GM23248 (cell line): ENCODE measurements around the gene SFT2D3. TPM values are rescaled to one million over a fixed set of nuclear protein-coding genes. Genes with fewer than 3 reads are reported as not detected.

Experiments
- DNase-seq: peaks from one replicate; pipeline ENCODE4 v3.0.0-alpha.2; 2015
- H2AFZ ChIP-seq: fragments of 200-600 bp; sonication (generic); 2 replicates; pipeline ENCODE4 v1.6.1; 2016; ENCODE audit warnings: antibody characterized with exemption
- H3F3A ChIP-seq: fragments of 200-600 bp; sonication (generic); 2 replicates; pipeline ENCODE4 v1.6.1; 2016; ENCODE audit warnings: mild to moderate bottlenecking, antibody characterized with exemption, mixed run types; ENCODE audit not compliant: insufficient read depth
- H3K27ac ChIP-seq: fragments of 200-600 bp; sonication (generic); 2 replicates; pipeline ENCODE4 v1.5.1; 2016; ENCODE audit warnings: mild to moderate bottlenecking
- H3K27me3 ChIP-seq: fragments of 200-600 bp; sonication (generic); replicated peaks from 2 replicates; pipeline ENCODE4 v1.6.1; 2016; ENCODE audit warnings: mild to moderate bottlenecking; ENCODE audit not compliant: insufficient read depth
- H3K36me3 ChIP-seq: fragments of 200-600 bp; sonication (generic); 2 replicates; pipeline ENCODE4 v1.6.1; 2016; ENCODE audit warnings: low read depth, mild to moderate bottlenecking
- H3K4me1 ChIP-seq: fragments of 200-600 bp; sonication (generic); 2 replicates; pipeline ENCODE4 v1.6.1; 2016; ENCODE audit warnings: mild to moderate bottlenecking; ENCODE audit not compliant: insufficient read depth
- H3K4me2 ChIP-seq: fragments of 200-600 bp; sonication (generic); one replicate; pipeline ENCODE4 v1.6.1; 2016; ENCODE audit warnings: mild to moderate bottlenecking; ENCODE audit not compliant: unreplicated experiment
- H3K4me3 ChIP-seq: fragments of 200-600 bp; sonication (generic); 2 replicates; pipeline ENCODE4 v1.5.1; 2016; ENCODE audit warnings: mild to moderate bottlenecking
- H3K79me2 ChIP-seq: fragments of 200-600 bp; sonication (generic); 2 replicates; pipeline ENCODE4 v1.6.1; 2016; ENCODE audit warnings: mild to moderate bottlenecking; ENCODE audit not compliant: insufficient read depth
- H3K9ac ChIP-seq: fragments of 200-600 bp; sonication (generic); 2 replicates; pipeline ENCODE4 v1.6.1; 2016; ENCODE audit warnings: mild to moderate bottlenecking
- H3K9me2 ChIP-seq: fragments of 200-600 bp; sonication (generic); 2 replicates; pipeline ENCODE4 v1.6.1; 2016; ENCODE audit warnings: mixed run types, mild to moderate bottlenecking, moderate library complexity; ENCODE audit not compliant: insufficient read depth
- H3K9me3 ChIP-seq: fragments of 200-600 bp; sonication (generic); one replicate; pipeline ENCODE4 v1.6.1; 2017; ENCODE audit warnings: low read depth
- H4K20me1 ChIP-seq: fragments of 200-600 bp; sonication (generic); 2 replicates; pipeline ENCODE4 v1.6.0; 2016; ENCODE audit not compliant: insufficient read depth
- EZH2 ChIP-seq: fragments of 200-600 bp; sonication (generic); IDR thresholded peaks from 2 replicates; pipeline ENCODE4 v1.6.1; 2018; ENCODE audit warnings: antibody characterized with exemption, mild to moderate bottlenecking; ENCODE audit not compliant: insufficient read depth, poor library complexity, severe bottlenecking
- EZH2phosphoT487 ChIP-seq: fragments of 200-600 bp; sonication (generic); IDR thresholded peaks from 2 replicates; pipeline ENCODE4 v1.6.1; 2018; ENCODE audit warnings: antibody characterized with exemption, moderate library complexity, mild to moderate bottlenecking, low read depth; ENCODE audit not compliant: insufficient read depth
- WGBS, 2 experiments: methylation state at CpG; one replicate each; pipeline ENCODE4 v1.1.6; 2015 to 2017; ENCODE audit warnings: low lambda C conversion rate in 2 of 2, low coverage in 1 of 2; ENCODE audit errors: missing lambda C conversion rate in 2 of 2; 5-methylcytosine and 5-hydroxymethylcytosine counted together
- in situ Hi-C: fragments of 300-500 bp; cut with MboI; formaldehyde crosslinking; loops from 2 replicates; pipeline ENCODE4 v1.15.0; 2020
- polyA plus RNA-seq: library from polyadenylated mRNA; unstranded; fragments of >200 nt; fragmentation: Nextera tagmentation; extraction: Ambion mirVana; gene quantifications from 2 replicates; pipeline ENCODE4 v1.2.1, GENCODE V29; 2016
- total RNA-seq: library from RNA; depleted of rRNA; stranded (reverse); fragments of >200 nt; shearing (Covaris generic); gene quantifications from 2 replicates; pipeline ENCODE4 v1.2.3, GENCODE V29; 2014

SFT2D3 gene
- total and polyA plus RNA-seq, 2 experiments from 2014 or later = 9.4 TPM; not detected in 1

- no peaks in the 10 kb centered on the region for H3K27me3 ChIP-seq
- H4K20me1 ChIP-seq = no peaks in the 10 kb centered on the region
- no peak overlapping the region for H3K4me2 ChIP-seq
- H3F3A ChIP-seq = peaks cover 25% of the 10 kb centered on the region
- H3K27ac ChIP-seq = no peak overlapping the region
- no peak for DNase-seq
- peaks cover 18% of the 10 kb centered on the region for H3K79me2 ChIP-seq
- TF ChIP-seq EZH2phosphoT487 = no peak
- TF ChIP-seq EZH2 = no peak
- H3K9me3 ChIP-seq = no peaks in the 10 kb centered on the region
- no peak overlapping the region for H3K4me3 ChIP-seq
- no peak overlapping the region for H2AFZ ChIP-seq
- H3K9ac ChIP-seq = no peak overlapping the region
- H3K4me1 ChIP-seq = peaks cover 21% of the 10 kb centered on the region
- in situ Hi-C loops = no loop called here
- 66 to 74% methylated on average over 9 of the region's 9 CpGs for WGBS, 2 experiments
- H3K9me2 ChIP-seq = no peaks in the 10 kb centered on the region
- no peaks in the 10 kb centered on the region for H3K36me3 ChIP-seq
These were observed 6.8 kb downstream of the SFT2D3 start for GRCh38 chr2:127707890-127708648.

- Histone ChIP-seq H3K79me2 (peaks cover 6% of the 10 kb centered on the region), H3K4me2 (no peak overlapping the region), H2AFZ (no peak overlapping the region), H3K9me3 (no peaks in the 10 kb centered on the region), H3F3A (peaks cover 21% of the 10 kb centered on the region), H3K4me1 (peaks cover 16% of the 10 kb centered on the region), H3K27ac (no peak overlapping the region), H3K27me3 (no peaks in the 10 kb centered on the region), H3K4me3 (no peak overlapping the region), H3K9me2 (no peaks in the 10 kb centered on the region), H3K36me3 (no peaks in the 10 kb centered on the region), H3K9ac (no peak overlapping the region), H4K20me1 (no peaks in the 10 kb centered on the region)
- in situ Hi-C loops = no loop called here
- TF ChIP-seq EZH2 (no peak), EZH2phosphoT487 (no peak)
- DNase-seq = no peak
- 98% methylated on average over 13 of the region's 13 CpGs for WGBS, 2 experiments
These were observed 8.0 kb downstream of the SFT2D3 start for GRCh38 chr2:127709336-127709735.

DNA sequence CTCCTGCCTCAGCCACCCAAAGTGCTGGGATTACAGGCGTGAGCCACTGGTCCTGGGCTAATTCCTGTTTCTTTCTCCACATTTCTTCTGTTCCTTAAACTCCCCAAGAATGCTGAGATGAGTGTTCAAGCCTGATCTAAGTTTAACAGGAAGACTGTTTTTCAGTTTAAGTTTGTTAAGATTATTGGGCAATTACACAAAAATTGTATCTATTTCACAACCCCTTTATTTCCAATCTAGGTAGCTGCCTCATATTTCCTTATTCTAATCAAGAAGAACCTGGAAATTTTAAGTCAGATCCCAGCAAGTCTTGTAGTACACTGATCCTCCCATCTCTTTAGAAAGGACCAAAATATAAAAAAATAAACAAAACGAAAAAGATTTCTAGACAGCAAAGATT, 11.7 kb downstream of the SFT2D3 start:
- Histone ChIP-seq H3K4me1 (no peaks in the 10 kb centered on the region), H4K20me1 (no peaks in the 10 kb centered on the region), H3F3A (no peaks in the 10 kb centered on the region), H3K4me3 (no peak overlapping the region), H3K27ac (no peak overlapping the region), H3K36me3 (no peaks in the 10 kb centered on the region), H3K4me2 (no peak overlapping the region), H3K9me3 (no peaks in the 10 kb centered on the region), H3K27me3 (no peaks in the 10 kb centered on the region), H2AFZ (no peak overlapping the region), H3K79me2 (no peaks in the 10 kb centered on the region), H3K9ac (no peak overlapping the region), H3K9me2 (no peaks in the 10 kb centered on the region)
- 95 to 100% methylated on average over 2 of the region's 2 CpGs for WGBS, 2 experiments
- no peak for DNase-seq
- TF ChIP-seq EZH2phosphoT487 = no peak
- no peak for TF ChIP-seq EZH2
- in situ Hi-C loops = no loop called here

DNA sequence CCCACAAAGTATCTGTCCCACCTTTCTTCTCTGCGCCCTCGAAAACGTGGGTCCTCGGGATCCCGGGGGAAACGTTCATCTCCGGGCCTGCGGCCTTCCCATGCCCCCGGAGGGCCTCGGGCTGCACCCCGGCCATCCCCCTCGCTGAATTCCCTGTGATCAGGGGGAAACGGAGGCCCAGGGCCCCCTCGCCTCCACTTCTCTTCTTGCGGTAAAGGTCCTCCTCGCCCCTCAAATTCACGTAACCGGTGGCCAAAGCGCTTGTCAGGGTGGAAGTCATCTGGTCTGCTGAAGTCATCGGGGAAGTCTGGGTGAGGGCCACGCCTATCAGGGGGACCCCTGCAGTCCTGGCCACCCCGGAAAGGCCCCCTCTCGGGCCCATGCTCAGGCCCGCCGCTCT, 12.3 kb downstream of the SFT2D3 start:
- Histone ChIP-seq H3K4me3 (no peak overlapping the region), H3K4me2 (no peak overlapping the region), H4K20me1 (no peaks in the 10 kb centered on the region), H3K9ac (no peak overlapping the region), H2AFZ (no peak overlapping the region), H3K36me3 (no peaks in the 10 kb centered on the region), H3K27ac (no peak overlapping the region), H3K79me2 (no peaks in the 10 kb centered on the region), H3K9me2 (no peaks in the 10 kb centered on the region), H3K27me3 (no peaks in the 10 kb centered on the region), H3K4me1 (no peaks in the 10 kb centered on the region), H3F3A (no peaks in the 10 kb centered on the region), H3K9me3 (no peaks in the 10 kb centered on the region)
- no peak for TF ChIP-seq EZH2phosphoT487
- no peak for TF ChIP-seq EZH2
- 93% methylated on average over 23 to 25 of the region's 25 CpGs for WGBS, 2 experiments
- no peak for DNase-seq
- in situ Hi-C loops = no loop called here
